Adrenal gland (tissue), 12 donors: ENCODE measurements around the gene UBE2A. TPM values are rescaled to one million over a fixed set of nuclear protein-coding genes. Genes with fewer than 3 reads are reported as not detected.

Experiments
- DNase-seq, 7 donors: peaks; one replicate each; pipeline ENCODE4 v3.0.0-alpha.2; 2019 to 2020
- H3K27ac ChIP-seq, 5 donors: fragments of 200-600 bp; sonication (generic) in 4 of 5; 1 replicate in 3 of 5; 2 replicates in 2 of 5; pipeline versions ENCODE4 v1.5.1 to v1.8.0; 2016 to 2020; ENCODE audit warnings: mild to moderate bottlenecking in 1 of 5
- H3K27me3 ChIP-seq: fragments of 200-600 bp; 2 replicates; pipeline ENCODE4 v1.8.0; 2021
- H3K36me3 ChIP-seq, 2 donors: fragments of 200-600 bp; replicated peaks in 1 of 2; 1 replicate in 1 of 2; 2 replicates in 1 of 2; pipeline versions ENCODE4 v1.5.1 to v1.8.0; 2018 to 2022
- H3K4me1 ChIP-seq, 2 donors: fragments of 200-600 bp; replicated peaks in 1 of 2; 1 replicate in 1 of 2; 2 replicates in 1 of 2; pipeline versions ENCODE4 v1.5.1 to v1.8.0; 2018 to 2021
- H3K4me3 ChIP-seq, 4 donors: fragments of 200-600 bp; sonication (generic) in 3 of 4; one replicate each; pipeline ENCODE4 v1.5.1; 2016 to 2018
- H3K9me3 ChIP-seq, 3 donors: fragments of 200-600 bp; sonication (generic) in 1 of 3; replicated peaks in 1 of 3; 1 replicate in 2 of 3; 2 replicates in 1 of 3; pipeline versions ENCODE4 v1.5.1 to v1.8.0; 2016 to 2021
- CTCF ChIP-seq, 6 experiments: fragments of 450-650 bp in 4 of 6; fragments of 200-600 bp in 2 of 6; sonication (generic) in 1 of 6; IDR thresholded peaks; 1 replicate in 5 of 6; 2 replicates in 1 of 6; pipeline versions ENCODE4 v1.5.1 to v1.8.0; 2016 to 2021; ENCODE audit warnings: antibody characterized with exemption in 6 of 6, mild to moderate bottlenecking in 2 of 6, moderate library complexity in 1 of 6
- POLR2A ChIP-seq, 2 donors: fragments of 450-650 bp; IDR thresholded peaks; one replicate each; pipeline ENCODE4 v1.6.1; 2017; ENCODE audit warnings: antibody characterized with exemption in 2 of 2, mild to moderate bottlenecking in 2 of 2, moderate library complexity in 1 of 2
- WGBS, 4 donors: extraction: QIAGEN DNeasy Blood & Tissue Kit in 2 of 4; methylation state at CpG; one replicate each; pipeline versions ENCODE4 v1.1.5 to v1.1.7; 2013 to 2017; 5-methylcytosine and 5-hydroxymethylcytosine counted together
- intact Hi-C, 2 donors: fragments of 100-400 bp; cut with DNase I; formaldehyde crosslinking; loops; one replicate each; pipeline versions ENCODE4 v1.14.1 to v1.15.0; 2022 to 2023
- polyA plus RNA-seq, 3 donors: library from polyadenylated mRNA; stranded (reverse); fragments of 200-250 nt in 2 of 3; fragments of 350-450 nt in 1 of 3; fragmentation: Illumina TruSeq in 1 of 3; extraction: RNeasy Lipid Tissue Mini Kit (QIAGEN cat#74804) in 1 of 3; gene quantifications; one replicate each; pipeline ENCODE4 v1.2.3, GENCODE V29; 2013 to 2014
- total RNA-seq, 9 donors: library from RNA; depleted of rRNA in 4 of 9; stranded (reverse); fragments of >200 nt in 4 of 9; fragments of 120-200 nt in 1 of 9; fragmentation: NEBNext Ultra II Directional in 1 of 9; extraction: Animal tissue kit (Norgen Biotek cat#: 25700) in 1 of 9; gene quantifications; one replicate each; pipeline versions ENCODE4 v1.1.0 to v1.2.4, GENCODE V29; 2013 to 2023
- donor health status: healthy with polysubstance abuse.
- donor health status: Bipolar disorder and iron deficiency.
- donor health status: DM: yes; HTN: yes; CAD: no.
- donor health status: DM: no; HTN: no; CAD: no.
- donor health status: DM: no; HTN: no; CAD: no.
- donor health status: DM: yes; HTN: yes; CAD: no.

UBE2A gene
- total and polyA plus RNA-seq, 12 donors, result 18.3 to 88.4 (median 34.4) TPM

GRCh38 chrX:119565107-119565663 lies 9.2 kb upstream of the UBE2A start, which contains the start of gene STEEP1:
Gene STEEP1, minus strand, starts transcription at chrX:119565409. Its CDS starts 54 bp downstream, at chrX:119565355.
- no peaks in the 10 kb centered on the region for H3K27me3 ChIP-seq
- TF ChIP-seq POLR2A (IDR thresholded peaks at IDR 0.05) (peak in 1 of 2 donors; percentile 50), CTCF (IDR thresholded peaks at IDR 0.05) (no peak)
- 1 to 29% (median 16%) methylated on average over 3 to 27 of the region's 27 CpGs for WGBS, 4 donors
- intact Hi-C loops, result no loop called here
- peaks cover 0 to 4% of the 10 kb centered on the region in 2 donors for H3K4me1 ChIP-seq
- peak within 1 kb of the TSS in 3 of 5 donors; percentile 45 to 82 (median 56) for H3K27ac ChIP-seq
- peak; percentile 81 to 98 (median 94) for DNase-seq
- H3K9me3 ChIP-seq, result no peaks in the 10 kb centered on the region
- H3K4me3 ChIP-seq, result peak within 1 kb of the TSS in 2 of 4 donors; percentile 26 to 68
- H3K36me3 ChIP-seq, result no peaks in the 10 kb centered on the region

- intact Hi-C loops, result no loop called here
Measured at GRCh38 chrX:119570351-119570835, 4.0 kb upstream of the UBE2A start.

GRCh38 chrX:119573222-119573621 lies 1.1 kb upstream of the UBE2A start:
- TF ChIP-seq POLR2A (IDR thresholded peaks at IDR 0.05), result no peak
- Histone ChIP-seq H3K4me3 (peak overlapping the region in 1 of 4 donors; percentile 51), H3K4me1 (peaks cover 0 to 10% of the 10 kb centered on the region in 2 donors), H3K9me3 (no peaks in the 10 kb centered on the region), H3K36me3 (no peaks in the 10 kb centered on the region), H3K27me3 (no peaks in the 10 kb centered on the region), H3K27ac (peak overlapping the region in 4 of 5 donors; percentile 85 to 94 (median 90))
- intact Hi-C loops, result no loop called here
- DNase-seq, result peak in 1 of 7 donors; percentile 5
- WGBS, 4 donors, result 43 to 75% (median 57%) methylated on average over 3 of the region's 3 CpGs

More at GRCh38 chrX:119570351-119570835, 4.0 kb upstream of the UBE2A start:
- H3K27ac ChIP-seq, result no peak overlapping the region
- 86 to 94% (median 90%) methylated on average over 6 of the region's 6 CpGs for WGBS, 4 donors
- H3K36me3 ChIP-seq, result no peaks in the 10 kb centered on the region
- DNase-seq, result no peak
- H3K4me3 ChIP-seq, result no peak overlapping the region
- H3K4me1 ChIP-seq, result peaks cover 0 to 2% of the 10 kb centered on the region in 2 donors
- no peaks in the 10 kb centered on the region for H3K27me3 ChIP-seq
- TF ChIP-seq POLR2A (IDR thresholded peaks at IDR 0.05), result no peak
- no peaks in the 10 kb centered on the region for H3K9me3 ChIP-seq

GRCh38 chrX:119573840-119574393 lies 446 bp upstream of the UBE2A start:
- peak overlapping the region; percentile 69 to 94 (median 90) for H3K27ac ChIP-seq
- intact Hi-C loops, result no loop called here

More at GRCh38 chrX:119573840-119574393, 446 bp upstream of the UBE2A start:
- peak; percentile 36 to 75 (median 59) for DNase-seq
- H3K9me3 ChIP-seq, result no peaks in the 10 kb centered on the region
- TF ChIP-seq POLR2A (IDR thresholded peaks at IDR 0.05) (no peak), CTCF (IDR thresholded peaks at IDR 0.05) (no peak)
- WGBS, 4 donors, result 0 to 35% (median 15%) methylated on average over 21 to 30 of the region's 30 CpGs
- no peaks in the 10 kb centered on the region for H3K36me3 ChIP-seq
- H3K4me1 ChIP-seq, result peaks cover 0 to 10% of the 10 kb centered on the region in 2 donors
- peak overlapping the region in 2 of 4 donors; percentile 15 to 51 for H3K4me3 ChIP-seq
- no peaks in the 10 kb centered on the region for H3K27me3 ChIP-seq
